Measurements from ENCODE around the gene ZMYND8.

DNA sequence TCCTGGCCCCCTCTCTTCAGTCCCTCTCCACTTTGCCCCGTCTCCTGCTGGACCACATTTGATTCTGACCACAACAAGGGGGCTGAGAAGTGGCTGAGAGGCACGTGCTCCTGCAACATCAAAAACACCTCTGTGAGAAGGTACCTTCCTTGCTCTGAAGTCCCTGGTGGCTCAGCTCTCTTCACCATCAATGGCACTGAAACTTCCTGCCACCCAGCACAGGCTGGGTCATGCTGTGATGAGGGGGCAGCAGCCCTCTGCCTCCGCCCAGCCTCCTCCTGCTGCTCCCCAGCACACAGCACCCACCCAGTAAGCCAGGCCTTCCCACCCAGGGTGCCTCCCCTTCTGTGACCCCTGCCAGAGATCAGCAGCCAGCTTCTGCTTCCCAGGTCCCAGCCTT lies 10.3 kb downstream of the ZMYND8 start:
- TF ChIP-seq, protein P1, sequence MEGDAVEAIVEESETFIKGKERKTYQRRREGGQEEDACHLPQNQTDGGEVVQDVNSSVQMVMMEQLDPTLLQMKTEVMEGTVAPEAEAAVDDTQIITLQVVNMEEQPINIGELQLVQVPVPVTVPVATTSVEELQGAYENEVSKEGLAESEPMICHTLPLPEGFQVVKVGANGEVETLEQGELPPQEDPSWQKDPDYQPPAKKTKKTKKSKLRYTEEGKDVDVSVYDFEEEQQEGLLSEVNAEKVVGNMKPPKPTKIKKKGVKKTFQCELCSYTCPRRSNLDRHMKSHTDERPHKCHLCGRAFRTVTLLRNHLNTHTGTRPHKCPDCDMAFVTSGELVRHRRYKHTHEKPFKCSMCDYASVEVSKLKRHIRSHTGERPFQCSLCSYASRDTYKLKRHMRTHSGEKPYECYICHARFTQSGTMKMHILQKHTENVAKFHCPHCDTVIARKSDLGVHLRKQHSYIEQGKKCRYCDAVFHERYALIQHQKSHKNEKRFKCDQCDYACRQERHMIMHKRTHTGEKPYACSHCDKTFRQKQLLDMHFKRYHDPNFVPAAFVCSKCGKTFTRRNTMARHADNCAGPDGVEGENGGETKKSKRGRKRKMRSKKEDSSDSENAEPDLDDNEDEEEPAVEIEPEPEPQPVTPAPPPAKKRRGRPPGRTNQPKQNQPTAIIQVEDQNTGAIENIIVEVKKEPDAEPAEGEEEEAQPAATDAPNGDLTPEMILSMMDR (IDR thresholded peaks at IDR 0.05; ENCODE audit: borderline replicate concordance, extremely low read depth, low read length, poor library complexity, severe bottlenecking) = no peak
- no peak for TF ChIP-seq EZH2 (IDR thresholded peaks at IDR 0.05; ENCODE audit: borderline replicate concordance, low read depth, low read length, severe bottlenecking)

Data from DND-41 (cell line).